ENCODE measurements around the gene ZFP57.

- TF ChIP-seq CTCF (IDR thresholded peaks at IDR 0.05) (no peak), EP300 (IDR thresholded peaks at IDR 0.05) (no peak), POLR2A (IDR thresholded peaks at IDR 0.05) (no peak)
Measured at GRCh38 chr6:29728173-29728874, 47.4 kb upstream of the ZFP57 start.

Measured in ovary (tissue), 3 donors.